Fibroblast of lung (primary cell): ENCODE data around the gene SEMA3D.

Source experiments
- CTCF ChIP-seq, 2 donors: IDR thresholded peaks in 1 of 2; conservative IDR thresholded peaks in 1 of 2; 1 replicate in 1 of 2; 2 replicates in 1 of 2; pipeline ENCODE4 v1.5.1; 2011 to 2012; ENCODE audit warnings: low read length in 2 of 2, control low read depth in 1 of 2, inconsistent platforms in 1 of 2, low read depth in 1 of 2, mild to moderate bottlenecking in 1 of 2
- EZH2 ChIP-seq: IDR thresholded peaks from 2 replicates; pipeline ENCODE4 v1.5.1; 2012; ENCODE audit warnings: low read length, control low read depth, mild to moderate bottlenecking; ENCODE audit errors: missing control alignments

DNA sequence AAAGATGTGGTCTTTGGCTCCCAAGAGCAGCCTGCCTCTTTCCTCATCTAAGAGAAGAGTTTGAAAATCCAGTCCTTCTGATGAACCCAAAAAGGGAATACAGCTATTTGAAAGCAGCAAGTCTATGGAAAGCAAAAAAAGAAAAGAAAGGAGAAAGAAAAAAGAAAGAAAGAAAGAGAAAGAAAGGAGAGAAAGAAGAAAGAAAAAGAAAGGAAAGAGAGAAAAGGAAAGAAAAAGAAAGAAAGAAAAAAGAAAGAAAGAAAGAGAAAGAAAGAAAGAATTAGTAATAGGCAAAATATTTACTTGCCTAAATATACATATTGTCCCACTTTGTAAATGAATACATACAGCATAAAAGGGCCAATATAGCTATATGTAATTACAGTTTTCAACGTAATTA lies 89.0 kb downstream of the SEMA3D start:
- TF ChIP-seq CTCF (conservative IDR thresholded peaks at IDR 0.05 in 1 of 2, IDR thresholded peaks at IDR 0.05 in 1 of 2; ENCODE audit: low read depth in 1 of 2, low read length in 2 of 2): no peak
- no peak for TF ChIP-seq EZH2
